Activated CD8-positive, alpha-beta T cell treated with anti-CD3 and anti-CD28 coated beads, Interleukin-2, amount 10 ng/mL, durations not matched to agents 7 days and 5 days (primary cell): Measurements from ENCODE around the gene HCN4. TPM values are rescaled to one million over a fixed set of nuclear protein-coding genes. Genes with fewer than 3 reads are reported as not detected.
"Not testable (repeated sequence)": the region's sequence is repeated elsewhere in the genome, so short reads cannot be mapped to it uniquely, and the experiment has no call there.

Experiments
- ATAC-seq: fragments of 150-1000 bp; cut with Tn5 transposase; one replicate; pipeline ENCODE4 v1.10.0; 2021; ENCODE audit warnings: moderate library complexity
- CTCF ChIA-PET: fragments of 350-600 bp; sonication (Branson Sonifier 250); formaldehyde crosslinking; loops from one replicate; lab custom pipeline; 2021; ENCODE audit warnings: antibody characterized with exemption; lab: Charles Lee
- POLR2A ChIA-PET: fragments of 350-600 bp; sonication (Branson Sonifier 250); formaldehyde crosslinking; loops from one replicate; lab custom pipeline; 2021; ENCODE audit warnings: antibody characterized with exemption; lab: Charles Lee
- DNase-seq: peaks from one replicate; pipeline ENCODE4 v3.0.0-alpha.2; 2020
- H3K27ac Mint-ChIP-seq: one replicate; pipeline ENCODE4 v1.8.0; 2021; ENCODE audit warnings: mild to moderate bottlenecking, mixed read lengths
- H3K27me3 Mint-ChIP-seq: one replicate; pipeline ENCODE4 v1.8.0; 2021; ENCODE audit warnings: low read depth, mixed read lengths
- H3K36me3 Mint-ChIP-seq: one replicate; pipeline ENCODE4 v1.8.0; 2021; ENCODE audit warnings: low read depth, mixed read lengths
- H3K4me1 Mint-ChIP-seq: one replicate; pipeline ENCODE4 v1.8.0; 2021; ENCODE audit warnings: low read depth, mixed read lengths
- H3K4me3 Mint-ChIP-seq: one replicate; pipeline ENCODE4 v1.8.0; 2021; ENCODE audit warnings: mild to moderate bottlenecking, mixed read lengths
- H3K9me3 Mint-ChIP-seq: one replicate; pipeline ENCODE4 v1.8.0; 2022; ENCODE audit warnings: mixed read lengths; ENCODE audit not compliant: insufficient read depth
- total RNA-seq, 2 experiments: library from RNA; stranded (reverse); gene quantifications; one replicate each; pipeline ENCODE4 v1.2.3, GENCODE V29; 2021

Gene HCN4
- total RNA-seq = not detected

DNA sequence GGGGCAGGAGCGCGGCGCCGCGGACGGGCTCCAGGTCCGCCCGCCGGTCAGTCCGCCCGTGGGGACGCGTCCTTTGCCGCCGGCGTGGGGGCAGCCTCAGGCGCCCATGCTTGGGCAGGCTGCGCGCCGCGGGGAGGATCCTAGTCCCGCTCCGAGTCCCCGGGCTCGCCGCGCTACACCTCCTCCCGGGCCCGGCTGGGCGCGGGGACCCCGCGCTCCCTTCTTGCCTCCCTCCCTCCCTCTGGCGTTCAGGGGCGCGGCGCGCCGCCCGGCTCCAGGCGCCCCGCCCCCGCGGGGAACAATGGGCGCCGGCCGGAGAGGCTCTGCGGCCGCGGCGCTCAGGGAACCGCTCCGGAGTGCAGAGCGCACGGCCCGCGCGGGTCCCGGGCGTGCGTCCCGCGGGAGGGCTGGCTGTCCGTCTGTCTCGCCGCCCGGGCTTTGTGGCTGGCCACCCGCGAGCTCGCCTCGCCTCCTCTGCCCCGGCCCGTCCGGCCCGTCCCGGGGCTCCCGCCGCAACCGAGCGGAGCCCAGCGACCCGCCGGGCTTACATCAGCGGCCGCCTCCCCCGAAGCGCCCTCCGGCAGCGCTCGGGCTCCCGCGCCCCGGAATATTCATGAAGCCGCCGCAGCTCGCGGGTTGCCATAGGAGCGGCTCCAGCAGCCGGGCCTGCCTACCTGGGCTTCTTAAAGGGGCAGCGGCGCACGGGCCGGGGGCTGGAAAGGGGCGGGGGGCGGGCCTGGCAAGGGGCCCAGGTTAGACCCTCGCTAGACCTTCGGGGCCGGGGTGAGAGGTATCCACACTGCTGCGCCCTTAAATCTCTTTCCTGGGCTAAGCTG, at the start of gene HCN4:
HCN4 (minus strand) TSS at position 658 of the 836 bp plus-strand sequence. CDS start 688 bp downstream, outside the sequence.
- ChIA-PET CTCF (no interaction called here), POLR2A (no interaction called here)
- no peak for ATAC-seq
- no peak within 1 kb of the TSS for H3K4me3 Mint-ChIP-seq
- H3K27ac Mint-ChIP-seq = no peak within 1 kb of the TSS
- peaks cover 54% of the 10 kb centered on the region for H3K27me3 Mint-ChIP-seq
- H3K36me3 Mint-ChIP-seq = no peaks in the 10 kb centered on the region
- DNase-seq = no peak
- no peaks in the 10 kb centered on the region for H3K4me1 Mint-ChIP-seq
- H3K9me3 Mint-ChIP-seq = no peaks in the 10 kb centered on the region

DNA sequence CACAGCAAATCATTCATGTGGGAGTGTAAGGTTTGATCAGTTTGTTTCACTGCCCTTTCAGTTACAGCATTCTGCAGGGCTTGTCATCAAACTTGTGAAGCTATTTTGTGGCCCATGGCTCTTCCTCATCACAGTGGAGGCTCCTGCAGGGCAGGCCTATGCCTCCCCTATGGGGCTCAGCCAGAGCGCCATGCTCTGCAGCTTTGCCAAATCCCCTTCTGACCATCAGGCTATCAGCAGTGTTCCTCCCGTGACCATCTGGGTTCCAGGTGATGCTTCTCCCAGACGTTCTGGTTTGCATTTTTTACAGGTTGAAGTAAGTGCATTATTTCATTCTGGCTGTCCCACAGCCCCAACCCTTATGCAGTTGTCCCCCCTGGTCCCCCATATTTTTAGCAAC, 46.1 kb upstream of the HCN4 start:
- no peaks in the 10 kb centered on the region for H3K36me3 Mint-ChIP-seq
- H3K4me3 Mint-ChIP-seq = no peak overlapping the region
- H3K27me3 Mint-ChIP-seq = peaks cover 12% of the 10 kb centered on the region
- POLR2A ChIA-PET = no interaction called here
- CTCF ChIA-PET = no interaction called here
- no peak overlapping the region for H3K27ac Mint-ChIP-seq
- ATAC-seq = no peak
- H3K4me1 Mint-ChIP-seq = no peaks in the 10 kb centered on the region
- DNase-seq = no peak
- H3K9me3 Mint-ChIP-seq = no peaks in the 10 kb centered on the region

DNA sequence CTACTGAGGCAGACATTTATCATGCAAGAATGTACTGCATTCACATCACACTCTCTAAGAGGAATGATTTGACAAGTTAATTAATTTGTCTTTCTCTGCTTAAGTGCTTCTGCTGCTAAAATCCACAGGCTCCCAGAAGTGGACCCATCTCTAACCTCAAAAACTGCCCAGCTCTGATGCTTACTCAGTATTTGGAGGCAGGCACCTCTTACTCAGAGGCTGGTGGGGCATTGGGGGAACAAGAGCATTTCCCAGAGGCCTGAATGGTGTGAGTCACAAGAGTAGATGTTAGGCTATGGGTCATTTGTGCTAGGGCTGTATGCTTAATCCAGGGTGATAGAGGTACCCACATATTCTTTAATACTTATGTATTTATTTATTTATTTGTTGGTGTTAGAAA, 34.4 kb upstream of the HCN4 start:
- Mint-ChIP-seq H3K27me3 (peaks cover 7% of the 10 kb centered on the region), H3K4me3 (no peak overlapping the region), H3K27ac (no peak overlapping the region), H3K4me1 (no peaks in the 10 kb centered on the region), H3K9me3 (no peaks in the 10 kb centered on the region), H3K36me3 (no peaks in the 10 kb centered on the region)
- CTCF ChIA-PET = no interaction called here
- DNase-seq (no peak), ATAC-seq (no peak)
- POLR2A ChIA-PET = no interaction called here

DNA sequence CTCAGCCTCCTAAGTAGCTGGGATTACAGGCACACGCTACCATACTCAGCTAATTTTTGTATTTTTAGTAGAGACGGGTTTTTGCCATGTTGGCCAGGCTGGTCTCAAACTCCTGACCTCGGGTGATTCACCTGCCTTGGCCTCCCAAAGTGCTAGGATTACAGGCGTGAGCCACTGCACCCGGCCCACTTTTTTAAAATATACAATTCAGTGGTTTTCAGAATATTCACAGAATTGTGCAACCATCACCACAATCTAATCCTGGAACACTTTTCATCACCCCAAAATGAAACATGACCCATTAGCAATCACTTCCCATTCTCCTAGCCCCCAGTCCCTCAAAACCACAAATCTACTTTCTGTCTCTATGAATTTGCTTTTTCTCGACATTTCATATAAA, 31.5 kb upstream of the HCN4 start:
- CTCF ChIA-PET, H3K9me3 Mint-ChIP-seq, POLR2A ChIA-PET, H3K27me3 Mint-ChIP-seq, ATAC-seq, H3K27ac Mint-ChIP-seq, H3K4me1 Mint-ChIP-seq, H3K4me3 Mint-ChIP-seq, H3K36me3 Mint-ChIP-seq, DNase-seq: not testable (repeated sequence)

DNA sequence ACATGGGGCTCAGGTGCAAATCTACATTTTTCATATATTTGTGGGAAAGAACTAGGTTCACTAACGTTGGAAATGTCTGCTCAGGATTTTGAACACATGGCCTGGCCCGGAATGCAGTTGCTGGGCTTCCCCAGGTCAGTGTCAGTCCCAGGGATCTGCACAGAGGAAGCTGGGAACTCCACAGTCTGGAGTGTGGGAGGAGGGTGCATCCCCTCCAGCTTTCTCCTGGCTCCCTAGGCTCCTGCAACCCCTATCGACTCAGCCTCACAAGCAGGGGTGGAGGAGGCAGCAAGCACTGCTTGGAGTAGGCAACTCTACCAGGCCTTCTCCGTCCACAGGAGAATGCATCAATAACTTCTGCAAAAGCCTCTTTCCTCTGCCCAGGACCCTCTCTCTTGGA, 30.1 kb upstream of the HCN4 start:
- ChIA-PET CTCF (interaction anchor here (0.6 kb wide), 1 partner anchor 438 kb away, joined by 3 read pairs; no protein-coding TSS in a partner anchor), POLR2A (no interaction called here)
- Mint-ChIP-seq H3K4me3 (no peak overlapping the region), H3K9me3 (no peaks in the 10 kb centered on the region), H3K36me3 (no peaks in the 10 kb centered on the region), H3K27me3 (no peaks in the 10 kb centered on the region), H3K27ac (no peak overlapping the region), H3K4me1 (no peaks in the 10 kb centered on the region)
- ATAC-seq (no peak), DNase-seq (no peak)

DNA sequence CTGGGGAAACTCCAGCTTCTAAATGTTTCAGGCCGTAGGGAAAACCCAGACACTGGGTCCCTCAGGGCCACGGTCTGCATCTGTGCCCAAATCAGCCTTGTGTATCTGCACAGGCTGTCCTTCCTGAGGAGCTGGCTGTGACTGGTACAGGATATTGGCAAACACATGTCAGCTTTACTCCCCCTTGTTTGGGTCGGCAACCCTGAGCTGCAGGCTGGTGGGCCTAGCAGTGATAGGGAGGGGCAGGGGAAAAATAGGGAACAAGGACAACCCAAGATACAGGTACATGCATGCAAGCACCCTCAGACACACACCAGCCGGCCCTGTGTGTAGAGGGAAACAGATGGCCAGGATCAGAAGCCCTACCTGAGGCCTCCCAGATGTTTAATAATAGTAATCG, 28.7 kb upstream of the HCN4 start:
- no peaks in the 10 kb centered on the region for H3K27me3 Mint-ChIP-seq
- no peaks in the 10 kb centered on the region for H3K4me1 Mint-ChIP-seq
- H3K9me3 Mint-ChIP-seq = no peaks in the 10 kb centered on the region
- no peak overlapping the region for H3K4me3 Mint-ChIP-seq
- DNase-seq (no peak), ATAC-seq (no peak)
- H3K27ac Mint-ChIP-seq = no peak overlapping the region
- no peaks in the 10 kb centered on the region for H3K36me3 Mint-ChIP-seq
- POLR2A ChIA-PET = no interaction called here
- CTCF ChIA-PET = no interaction called here

DNA sequence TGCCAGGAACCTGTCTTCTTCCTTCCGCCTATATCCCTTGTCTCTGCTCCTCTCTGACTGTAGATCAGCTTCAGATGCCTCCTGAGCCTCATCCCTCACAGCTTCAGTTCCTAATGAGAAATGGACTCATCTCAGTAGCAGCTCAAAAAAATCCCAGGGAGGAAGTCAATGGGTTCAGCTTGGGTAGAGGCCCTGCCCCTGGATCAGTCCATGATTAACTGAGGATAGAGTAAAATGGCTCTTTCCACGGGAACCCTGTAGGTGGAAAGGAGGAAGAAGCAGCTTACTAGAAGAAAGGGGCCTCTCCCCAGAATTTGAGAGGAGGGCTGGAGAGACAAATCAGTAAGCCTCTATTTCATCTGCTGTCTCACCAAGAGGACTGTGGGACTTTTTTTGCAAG, 26.9 kb upstream of the HCN4 start:
- no peak for ATAC-seq
- H3K4me3 Mint-ChIP-seq = no peak overlapping the region
- H3K27me3 Mint-ChIP-seq = no peaks in the 10 kb centered on the region
- no peaks in the 10 kb centered on the region for H3K36me3 Mint-ChIP-seq
- ChIA-PET CTCF (no interaction called here), POLR2A (no interaction called here)
- no peak for DNase-seq
- no peaks in the 10 kb centered on the region for H3K4me1 Mint-ChIP-seq
- H3K27ac Mint-ChIP-seq = no peak overlapping the region
- H3K9me3 Mint-ChIP-seq = no peaks in the 10 kb centered on the region

DNA sequence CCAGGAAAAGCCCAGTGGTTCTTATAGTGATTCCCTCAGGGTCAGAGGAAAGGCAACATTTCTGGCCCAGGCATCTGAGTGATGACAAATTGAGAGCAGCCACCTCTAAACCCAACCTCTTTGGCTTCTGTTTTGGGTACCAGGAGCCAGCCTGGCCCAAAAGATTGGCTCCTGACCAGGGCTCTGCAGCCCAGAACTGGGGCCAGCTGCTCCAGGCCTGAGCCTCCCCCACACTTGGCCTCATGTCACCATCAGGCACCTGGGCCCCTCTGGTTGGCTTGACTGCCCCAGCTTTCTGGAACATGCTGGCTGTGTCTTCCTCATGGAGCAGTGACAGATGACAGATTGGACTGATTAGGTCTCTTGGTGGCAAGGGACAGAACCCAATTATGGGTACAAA, 26.0 kb upstream of the HCN4 start:
- no peak overlapping the region for H3K4me3 Mint-ChIP-seq
- DNase-seq (no peak), ATAC-seq (no peak)
- no peak overlapping the region for H3K27ac Mint-ChIP-seq
- no peaks in the 10 kb centered on the region for H3K27me3 Mint-ChIP-seq
- no peaks in the 10 kb centered on the region for H3K9me3 Mint-ChIP-seq
- POLR2A ChIA-PET = no interaction called here
- no peaks in the 10 kb centered on the region for H3K4me1 Mint-ChIP-seq
- H3K36me3 Mint-ChIP-seq = no peaks in the 10 kb centered on the region
- CTCF ChIA-PET = no interaction called here

DNA sequence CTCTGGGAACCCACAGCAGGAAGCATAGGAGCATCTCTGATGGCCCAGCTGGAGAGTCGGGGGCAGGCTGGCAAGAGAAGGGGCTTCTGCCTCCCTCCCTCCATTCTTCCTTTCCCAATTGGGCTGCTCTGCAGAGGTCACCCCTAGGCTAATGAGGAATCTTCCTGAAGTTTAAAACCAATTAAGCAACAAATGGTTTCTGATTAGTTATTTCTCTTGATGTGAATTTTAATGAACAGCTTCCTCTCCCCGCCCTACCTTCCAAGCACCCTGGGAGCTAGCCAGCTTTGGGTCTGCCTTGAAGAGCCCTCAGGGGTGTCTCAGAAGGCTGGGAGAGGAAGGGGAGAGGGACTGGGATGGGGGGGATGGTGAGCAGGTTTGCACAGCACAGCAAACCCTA, 24.6 kb upstream of the HCN4 start:
- Mint-ChIP-seq H3K27ac (no peak overlapping the region), H3K4me3 (no peak overlapping the region), H3K9me3 (no peaks in the 10 kb centered on the region), H3K4me1 (no peaks in the 10 kb centered on the region), H3K27me3 (no peaks in the 10 kb centered on the region), H3K36me3 (no peaks in the 10 kb centered on the region)
- POLR2A ChIA-PET = no interaction called here
- ATAC-seq = no peak
- DNase-seq = no peak
- CTCF ChIA-PET = no interaction called here

DNA sequence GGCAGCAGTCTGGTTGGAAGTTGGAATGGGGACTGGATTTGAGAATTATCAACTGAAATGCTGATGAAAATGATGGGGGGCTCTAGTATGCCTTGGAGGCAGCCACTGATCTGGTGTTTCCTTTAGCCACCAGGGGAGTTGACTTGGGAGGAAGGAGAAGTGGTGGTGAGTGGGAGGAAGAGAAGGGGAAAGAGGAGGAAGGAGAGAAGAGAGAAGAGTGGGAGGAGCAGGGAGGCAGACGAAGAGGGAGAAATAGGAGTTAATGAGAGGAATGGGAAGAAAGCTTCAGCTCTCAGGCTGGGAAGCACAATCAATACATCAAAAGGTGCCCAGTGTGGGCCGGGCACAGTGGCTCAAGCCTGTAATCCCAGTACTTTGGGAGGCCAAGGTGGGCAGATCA, 23.3 kb upstream of the HCN4 start:
- H3K9me3 Mint-ChIP-seq = no peaks in the 10 kb centered on the region

DNA sequence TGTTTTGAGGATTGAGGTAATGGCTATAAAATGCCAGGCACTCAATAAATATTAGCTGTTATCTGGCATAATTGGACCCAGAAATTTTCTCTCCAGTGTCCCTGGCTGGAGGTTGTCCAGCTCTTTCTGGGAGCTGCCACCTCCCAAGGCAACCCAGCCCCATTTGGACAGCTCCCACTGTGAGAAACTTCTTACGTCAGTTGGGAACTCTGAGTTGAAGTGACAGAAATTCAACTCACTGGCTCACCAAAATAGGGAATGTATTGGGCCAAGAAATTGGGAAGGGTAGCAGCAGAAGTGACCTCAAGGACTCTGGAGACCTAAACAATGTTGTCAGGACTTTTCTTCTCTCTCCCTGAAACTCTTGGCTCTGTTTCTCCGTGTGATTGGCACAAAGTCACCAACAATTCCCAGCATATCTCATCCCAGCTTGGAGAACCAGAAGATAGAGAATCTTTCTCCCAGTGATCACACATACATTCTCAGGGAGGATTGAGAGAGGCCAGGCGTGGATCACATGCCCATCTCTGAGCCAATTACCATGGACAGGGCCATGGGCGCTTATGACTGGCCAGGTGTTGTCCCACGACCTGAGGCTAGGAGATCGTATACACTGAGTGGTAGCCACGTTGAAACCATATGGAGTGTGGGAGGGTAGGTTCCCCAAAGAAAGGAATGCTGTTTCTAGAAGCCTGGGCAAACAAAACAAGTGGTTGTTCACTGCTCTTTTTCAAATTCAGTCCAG, 22.5 kb upstream of the HCN4 start:
- Mint-ChIP-seq H3K4me1 (no peaks in the 10 kb centered on the region), H3K27ac (no peak overlapping the region), H3K9me3 (no peaks in the 10 kb centered on the region), H3K27me3 (no peaks in the 10 kb centered on the region), H3K4me3 (no peak overlapping the region), H3K36me3 (no peaks in the 10 kb centered on the region)
- POLR2A ChIA-PET = no interaction called here
- no peak for DNase-seq
- CTCF ChIA-PET = no interaction called here
- ATAC-seq = no peak

More for the DNA sequence above, 23.3 kb upstream of the HCN4 start:
- DNase-seq = no peak
- H3K4me3 Mint-ChIP-seq = no peak overlapping the region
- H3K27me3 Mint-ChIP-seq = no peaks in the 10 kb centered on the region
- H3K36me3 Mint-ChIP-seq = no peaks in the 10 kb centered on the region
- CTCF ChIA-PET = no interaction called here
- no peak overlapping the region for H3K27ac Mint-ChIP-seq
- no peaks in the 10 kb centered on the region for H3K4me1 Mint-ChIP-seq
- no peak for ATAC-seq
- POLR2A ChIA-PET = no interaction called here

DNA sequence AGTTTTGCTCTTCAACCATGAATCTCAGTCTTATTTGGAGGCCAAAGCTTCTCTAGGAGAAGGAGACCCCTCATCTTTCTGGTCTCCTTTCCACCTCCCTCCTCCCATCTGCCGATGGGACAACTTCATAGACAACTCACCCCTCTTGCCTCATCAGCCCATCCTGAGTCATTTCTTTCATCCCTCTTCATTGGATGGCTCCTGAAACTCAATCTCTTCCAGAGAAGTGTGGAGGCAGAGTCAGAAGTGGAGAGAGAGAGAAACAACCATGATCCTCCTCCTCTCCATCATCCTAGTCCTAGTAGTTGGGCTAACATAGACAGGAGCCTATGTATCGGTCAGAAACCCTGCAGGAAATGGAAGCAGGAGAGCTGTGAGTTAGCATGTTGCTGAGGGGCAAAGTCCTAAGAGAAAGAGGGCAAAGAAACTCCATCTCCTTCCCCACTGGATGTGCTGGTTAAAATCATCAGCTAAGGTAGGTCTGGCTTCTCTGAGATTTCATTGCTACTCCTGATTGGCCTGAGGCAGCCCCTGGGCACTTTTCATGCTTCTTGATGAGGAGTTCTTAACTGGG, 21.3 kb upstream of the HCN4 start:
- ChIA-PET CTCF (no interaction called here), POLR2A (no interaction called here)
- ATAC-seq = no peak
- Mint-ChIP-seq H3K4me3 (no peak overlapping the region), H3K27ac (no peak overlapping the region), H3K27me3 (peaks cover 8% of the 10 kb centered on the region), H3K4me1 (no peaks in the 10 kb centered on the region), H3K36me3 (no peaks in the 10 kb centered on the region), H3K9me3 (no peaks in the 10 kb centered on the region)
- DNase-seq = no peak
